Fibroblast of skin of right quadriceps (primary cell): ENCODE data around the gene AIF1L.
A peak's percentile ranks its signal among the peaks of the same experiment; 100 is the strongest.

ENCODE experiments used
- DNase-seq: peaks from one replicate; pipeline ENCODE4 v3.0.0-alpha.2; 2013

Gene AIF1L

DNA sequence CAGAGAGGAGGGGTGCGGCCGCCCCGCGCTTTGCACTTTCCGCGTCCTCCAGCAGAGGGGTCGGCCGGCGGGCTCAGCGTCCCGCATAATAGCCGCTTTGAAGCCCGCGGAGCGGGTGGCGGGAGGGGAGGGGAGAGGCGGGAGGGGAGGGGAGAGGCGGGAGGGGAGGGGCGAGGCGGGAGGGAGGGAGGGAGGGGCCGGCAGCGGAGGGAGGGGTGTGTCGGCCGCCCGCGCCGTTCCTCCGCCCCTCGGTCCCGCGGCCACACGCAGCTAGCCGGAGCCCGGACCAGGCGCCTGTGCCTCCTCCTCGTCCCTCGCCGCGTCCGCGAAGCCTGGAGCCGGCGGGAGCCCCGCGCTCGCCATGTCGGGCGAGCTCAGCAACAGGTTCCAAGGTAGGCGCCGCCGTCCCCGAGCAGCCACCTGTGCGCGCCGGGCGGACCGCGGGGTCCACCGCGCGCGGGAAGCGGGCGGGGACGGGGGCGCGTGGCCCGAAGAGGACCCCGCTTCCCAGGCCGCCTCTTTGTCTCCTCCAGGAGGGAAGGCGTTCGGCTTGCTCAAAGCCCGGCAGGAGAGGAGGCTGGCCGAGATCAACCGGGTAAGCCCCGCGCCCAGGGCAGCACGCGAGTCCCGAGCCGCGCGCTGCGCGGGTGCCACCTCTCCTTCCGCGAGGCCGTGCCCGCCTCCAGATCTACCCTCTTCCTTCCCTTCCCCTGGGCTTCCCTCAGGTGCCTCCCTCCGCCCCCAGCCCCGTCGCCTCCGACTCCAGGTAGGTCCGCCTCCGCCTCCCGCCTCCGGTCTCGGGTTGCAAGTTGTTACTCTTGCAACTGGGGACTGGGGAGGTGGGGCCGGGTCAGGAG lies at the start of gene AIF1L:
TSS of gene AIF1L (plus strand) at position 263 of the 857 bp plus-strand sequence. CDS start at position 362, 99 bp downstream.
- DNase-seq, result no peak

DNA sequence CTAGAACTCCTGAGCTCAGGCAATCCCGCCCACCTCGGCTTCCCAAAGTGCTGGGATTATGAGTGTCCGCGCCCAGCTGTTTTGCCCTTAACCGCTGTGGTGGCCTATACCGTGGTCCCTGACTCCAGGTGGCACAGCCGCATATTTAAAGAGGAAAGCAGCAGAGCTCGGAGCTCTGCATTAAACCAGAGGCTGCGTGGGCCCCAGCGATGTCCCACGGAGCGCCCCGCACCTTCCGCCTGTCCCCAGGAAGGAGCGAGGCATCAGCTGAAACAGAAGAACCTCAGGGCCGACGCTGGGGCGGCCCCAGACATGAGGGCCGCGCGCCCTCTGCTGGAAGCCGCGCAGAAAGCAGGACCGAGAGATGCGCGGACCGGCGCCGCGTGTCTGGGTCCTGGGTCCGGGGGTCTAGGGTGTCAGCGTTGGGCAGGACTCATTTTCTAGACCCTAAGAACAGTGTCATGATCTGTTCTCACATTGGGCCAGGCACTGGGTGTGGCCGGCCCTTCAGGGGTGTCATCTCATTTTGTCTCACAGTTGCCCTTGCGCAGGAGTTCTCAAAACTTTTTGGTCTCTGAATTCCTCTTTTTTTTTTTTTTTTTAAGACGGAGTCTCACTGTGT lies 49.6 kb upstream of the AIF1L start:
- DNase-seq, result peak; percentile 58

DNA sequence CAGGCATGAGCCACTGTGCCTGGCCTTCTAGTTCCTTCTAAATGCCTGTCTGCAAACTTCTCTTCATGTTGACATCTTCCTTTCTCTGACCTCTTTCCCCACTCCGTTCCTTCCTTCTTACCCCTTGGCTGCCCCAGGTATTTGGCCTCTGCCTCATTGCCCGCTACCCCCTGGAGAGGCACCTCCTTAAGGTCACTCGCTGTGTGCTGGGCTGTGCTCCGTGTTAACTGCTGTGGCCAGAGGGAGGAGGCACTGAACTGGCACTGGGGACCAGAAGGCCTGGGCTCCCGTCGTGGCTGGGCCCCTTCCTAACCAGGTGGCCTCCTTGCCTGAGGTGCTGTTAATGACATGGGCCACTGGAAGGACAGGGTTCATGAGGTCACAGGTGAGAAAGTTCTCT lies 48.0 kb upstream of the AIF1L start:
- no peak for DNase-seq

DNA sequence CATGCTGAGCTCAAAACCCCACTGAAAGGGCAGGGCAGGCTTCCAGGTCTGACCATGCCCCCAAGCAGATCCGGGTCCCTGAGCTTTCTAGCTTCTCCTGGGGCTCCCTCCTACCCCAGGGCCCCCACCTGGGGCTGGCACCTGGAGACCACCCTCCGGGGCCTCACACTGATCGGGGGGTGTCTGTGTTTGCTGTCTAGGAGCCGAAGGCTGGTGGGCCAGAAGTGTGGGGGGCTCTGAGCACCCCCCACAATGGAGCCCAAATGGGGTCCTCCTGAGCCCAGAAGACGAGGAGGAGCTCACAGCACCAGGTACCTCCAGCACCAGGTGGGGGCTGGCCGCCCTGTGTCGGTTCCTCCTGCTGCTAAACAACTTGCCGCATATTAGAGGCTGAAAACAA lies 47.5 kb upstream of the AIF1L start:
- DNase-seq, result no peak

DNA sequence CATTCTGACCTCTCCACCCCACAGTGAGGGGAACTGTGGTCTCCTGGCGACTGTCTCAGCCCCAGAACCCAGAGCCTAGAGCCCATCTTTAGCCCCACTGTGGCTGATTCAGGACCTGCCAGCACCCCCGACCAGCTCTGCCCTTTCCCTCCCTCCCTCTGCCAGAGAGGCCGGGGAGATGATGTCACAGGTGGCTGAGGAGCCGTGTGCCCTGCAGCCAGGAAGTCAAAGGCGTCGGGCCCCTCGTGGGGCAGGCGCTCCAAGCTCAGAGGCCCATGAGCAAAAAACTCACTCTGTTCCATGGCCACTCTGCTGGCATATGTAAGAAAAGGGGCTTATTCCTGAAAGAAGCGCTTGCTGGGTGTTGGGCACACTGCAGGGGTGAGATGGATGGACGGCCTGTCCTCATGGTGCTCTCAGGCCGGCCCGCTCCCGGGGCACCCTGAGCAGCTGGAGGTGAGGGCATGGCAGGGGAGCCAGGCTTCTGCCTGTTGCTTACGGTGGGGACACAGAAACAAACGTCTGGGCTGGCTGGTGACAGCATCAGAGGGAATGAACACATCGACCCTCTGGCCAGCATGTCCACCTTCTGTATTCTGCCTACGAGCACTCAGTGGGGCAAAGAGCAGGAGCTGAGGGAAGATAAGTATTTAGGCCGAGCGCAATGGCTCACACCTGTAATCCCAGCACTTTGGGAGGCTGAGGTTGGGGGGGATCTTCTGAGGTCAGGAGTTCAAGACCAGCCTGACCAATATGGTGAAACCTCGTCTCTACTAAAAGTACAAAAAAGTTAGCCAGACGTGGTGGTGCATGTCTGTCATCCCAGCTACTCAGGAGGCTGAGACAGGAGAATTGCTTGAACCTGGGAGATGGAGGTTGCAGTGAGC lies 46.3 kb upstream of the AIF1L start:
- no peak for DNase-seq

DNA sequence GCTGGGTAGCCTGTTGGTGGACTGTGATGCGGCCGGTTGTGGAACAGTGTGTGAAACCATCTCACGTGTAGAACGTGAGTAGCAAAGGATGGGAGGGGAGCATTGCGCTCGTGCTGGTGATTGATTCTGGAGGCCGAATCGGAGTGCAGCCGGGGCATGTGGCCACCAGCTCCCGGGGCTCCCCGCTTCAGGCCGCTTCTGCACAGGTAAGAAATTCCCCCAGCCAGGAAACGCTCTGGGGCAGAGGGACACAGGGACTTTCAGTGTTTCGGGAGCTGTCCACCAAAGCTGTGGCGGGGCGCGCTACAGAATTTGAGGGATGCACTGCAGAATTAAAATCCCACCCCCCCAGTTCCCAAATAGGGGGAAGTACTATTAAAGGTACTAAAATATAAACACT lies 45.5 kb upstream of the AIF1L start:
- DNase-seq, result no peak

DNA sequence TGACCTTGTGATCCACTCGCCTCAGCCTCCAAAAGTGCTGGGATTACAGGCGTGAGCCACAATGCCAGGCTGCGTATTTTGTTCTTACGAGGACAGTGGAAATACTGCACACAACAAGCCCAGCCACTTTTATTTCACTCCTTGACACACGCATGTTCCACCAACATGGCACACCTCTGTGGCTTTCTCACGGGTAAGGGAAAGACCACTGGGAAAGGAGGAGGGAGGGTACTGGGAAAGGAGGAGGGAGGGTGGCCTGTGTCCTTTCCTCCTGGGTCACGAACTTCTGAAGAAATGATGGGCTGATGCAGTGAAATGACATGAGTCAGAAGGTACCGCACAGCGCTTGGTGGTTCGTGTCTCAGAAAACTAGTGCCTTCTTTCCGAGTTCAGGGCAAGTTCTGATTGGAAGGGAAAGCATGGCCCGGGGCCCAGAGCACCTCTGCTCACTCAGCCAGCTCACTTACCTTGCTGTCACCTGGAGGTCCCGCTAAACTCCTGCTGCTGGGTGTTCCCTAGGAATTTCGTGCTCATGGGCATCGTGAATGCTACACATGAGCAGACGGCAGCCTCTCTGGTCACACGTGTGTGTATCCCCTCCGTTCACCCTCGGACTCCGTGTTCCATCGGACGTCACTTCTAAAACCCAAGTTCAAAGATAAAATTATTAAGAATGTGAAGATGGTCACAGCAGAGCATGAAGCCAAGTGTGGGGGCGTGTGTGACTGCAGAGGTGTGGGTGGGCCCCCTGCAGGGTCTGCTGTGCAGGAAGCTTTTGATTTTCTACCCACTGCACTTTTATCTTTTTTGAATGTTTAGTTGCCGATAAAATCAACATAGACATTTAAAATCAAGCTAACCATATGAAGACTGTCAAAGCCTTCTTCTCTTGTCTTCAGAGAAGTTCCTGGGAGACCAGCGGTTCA lies 44.5 kb upstream of the AIF1L start:
- no peak for DNase-seq

DNA sequence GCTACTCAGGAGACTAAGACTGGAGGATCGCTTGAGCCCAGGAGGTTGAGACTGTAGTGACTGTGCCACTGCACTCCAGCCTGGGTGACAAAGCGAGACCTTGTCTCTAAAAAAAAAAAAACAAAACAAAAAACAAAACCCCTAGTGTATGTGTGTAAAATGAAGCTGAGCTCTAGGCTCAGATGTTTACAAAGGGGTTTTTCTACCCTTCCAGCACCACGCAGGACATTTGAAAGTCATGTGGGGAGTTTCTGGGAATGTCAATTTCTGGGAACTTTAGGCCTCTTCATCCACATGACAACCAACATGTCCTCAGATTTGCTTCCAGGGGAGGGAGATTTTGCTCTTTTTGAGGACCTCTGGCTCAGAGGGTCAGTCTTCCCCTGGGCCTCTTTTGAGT lies 42.4 kb upstream of the AIF1L start:
- no peak for DNase-seq

DNA sequence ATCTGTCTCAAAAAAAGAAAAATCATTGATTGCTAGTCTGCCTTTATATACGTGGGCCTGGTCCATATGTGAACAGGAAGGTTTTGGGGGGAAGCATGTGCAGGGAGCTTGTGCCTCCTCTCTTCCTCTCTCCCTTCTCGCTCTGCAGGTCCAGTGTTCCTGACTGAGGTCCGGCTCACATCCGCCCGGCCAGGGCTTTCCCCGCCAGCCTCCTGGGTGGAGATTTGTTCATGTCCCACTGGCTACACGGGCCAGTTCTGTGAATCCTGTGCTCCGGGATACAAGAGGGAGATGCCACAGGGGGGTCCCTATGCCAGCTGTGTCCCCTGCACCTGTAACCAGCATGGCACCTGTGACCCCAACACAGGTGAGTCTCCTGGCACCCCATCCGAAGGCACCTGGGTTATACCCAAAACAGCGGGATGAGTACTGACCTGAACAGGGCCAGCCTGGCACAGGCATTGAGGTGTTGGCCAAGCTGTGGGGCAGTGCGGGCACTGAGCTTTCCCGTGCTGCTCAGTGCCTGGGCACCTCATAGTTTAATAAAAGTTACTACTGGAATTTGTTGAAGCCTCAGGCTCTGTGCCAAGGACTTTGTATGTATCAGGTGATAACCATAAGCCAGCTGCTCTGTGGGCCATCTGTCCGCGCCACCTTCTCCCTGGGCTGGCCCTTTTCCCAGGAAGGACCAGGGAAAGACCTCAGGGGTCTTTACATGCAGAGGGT lies 39.4 kb upstream of the AIF1L start:
- no peak for DNase-seq

DNA sequence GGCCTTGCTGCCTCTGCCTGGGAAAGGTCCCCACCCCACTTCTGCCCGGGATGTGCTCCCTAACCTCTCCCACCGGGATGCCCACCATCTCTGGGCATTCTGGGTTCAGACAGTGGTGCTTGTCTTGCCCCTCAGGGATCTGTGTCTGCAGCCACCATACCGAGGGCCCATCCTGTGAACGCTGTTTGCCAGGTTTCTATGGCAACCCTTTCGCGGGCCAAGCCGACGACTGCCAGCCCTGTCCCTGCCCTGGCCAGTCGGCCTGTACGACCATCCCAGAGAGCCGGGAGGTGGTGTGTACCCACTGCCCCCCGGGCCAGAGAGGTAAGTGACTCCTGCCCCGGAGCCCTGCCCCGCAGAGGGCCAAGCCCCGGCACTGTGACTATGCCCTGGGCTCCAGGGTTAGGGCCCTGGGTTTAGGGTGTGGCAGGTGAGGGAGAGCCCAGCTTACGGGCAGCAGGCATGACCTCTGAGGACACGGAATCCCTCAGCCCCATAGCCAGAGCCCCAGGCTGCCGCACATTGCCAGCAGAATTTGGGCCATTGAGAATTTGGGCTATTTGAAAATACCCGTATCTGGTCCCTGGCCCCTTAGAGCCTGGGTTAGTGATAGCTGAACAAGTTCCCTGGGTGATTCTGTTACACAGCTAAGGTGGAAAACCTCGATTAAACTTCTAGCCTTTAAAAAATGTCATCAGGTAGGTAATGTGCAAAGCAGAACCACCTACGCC lies 35.3 kb upstream of the AIF1L start:
- no peak for DNase-seq

DNA sequence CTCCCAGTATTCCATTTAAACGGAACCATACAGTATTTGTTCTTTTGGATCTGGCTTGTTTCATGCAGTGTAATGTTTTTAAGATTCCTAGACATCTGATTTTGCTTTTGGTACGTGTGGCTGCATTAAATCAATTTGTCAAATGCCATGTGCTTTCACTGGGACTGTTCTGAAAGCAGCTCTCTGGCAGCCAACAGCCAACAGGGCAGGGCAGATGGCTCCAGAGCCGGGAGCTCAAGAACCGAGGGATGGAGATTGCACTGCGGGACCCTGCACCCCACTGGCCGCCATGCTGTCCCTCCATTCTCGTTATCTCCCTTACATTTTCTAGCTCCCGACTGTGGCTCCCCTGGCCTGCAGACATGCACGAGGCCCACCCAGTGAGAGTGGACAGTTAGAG lies 33.4 kb upstream of the AIF1L start:
- DNase-seq, result no peak

DNA sequence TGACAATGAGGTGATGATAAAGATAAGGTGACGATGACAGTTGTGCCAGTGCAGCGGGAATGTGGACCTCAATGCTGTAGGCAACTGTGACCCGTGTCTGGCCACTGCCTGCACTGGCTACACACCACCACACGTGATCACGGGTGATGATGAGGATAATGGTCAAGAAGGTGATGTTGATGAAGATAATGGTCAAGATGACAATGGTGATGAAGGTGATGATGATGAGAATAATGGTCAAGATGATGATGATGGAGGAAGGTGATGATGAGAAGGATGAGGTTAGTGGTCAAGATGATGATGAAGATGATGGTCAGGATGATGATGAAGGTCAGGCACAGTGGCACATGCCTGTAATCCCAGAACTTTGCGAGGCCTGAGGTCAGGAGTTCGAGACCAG lies 30.7 kb upstream of the AIF1L start:
- DNase-seq, result no peak

DNA sequence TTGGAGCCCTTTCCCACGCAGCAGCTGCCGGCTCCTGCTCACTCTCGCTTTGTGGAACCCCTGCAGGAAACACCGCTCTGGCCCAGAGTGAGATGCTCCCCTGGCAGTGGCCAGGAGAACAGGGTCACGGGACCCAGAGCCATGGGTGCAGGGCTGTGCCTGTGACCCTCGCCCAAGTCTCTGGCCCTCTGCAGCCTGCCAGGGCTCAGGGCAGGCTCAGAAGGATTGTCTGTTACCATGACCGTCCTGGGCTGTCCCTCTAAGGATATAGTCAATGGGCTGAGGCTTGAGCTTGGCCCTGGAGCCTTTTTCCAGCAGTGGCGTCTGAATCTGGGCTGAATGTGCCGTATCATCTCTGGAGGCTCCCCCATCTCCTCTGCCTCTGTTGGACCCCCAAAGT lies 28.7 kb upstream of the AIF1L start:
- no peak for DNase-seq

DNA sequence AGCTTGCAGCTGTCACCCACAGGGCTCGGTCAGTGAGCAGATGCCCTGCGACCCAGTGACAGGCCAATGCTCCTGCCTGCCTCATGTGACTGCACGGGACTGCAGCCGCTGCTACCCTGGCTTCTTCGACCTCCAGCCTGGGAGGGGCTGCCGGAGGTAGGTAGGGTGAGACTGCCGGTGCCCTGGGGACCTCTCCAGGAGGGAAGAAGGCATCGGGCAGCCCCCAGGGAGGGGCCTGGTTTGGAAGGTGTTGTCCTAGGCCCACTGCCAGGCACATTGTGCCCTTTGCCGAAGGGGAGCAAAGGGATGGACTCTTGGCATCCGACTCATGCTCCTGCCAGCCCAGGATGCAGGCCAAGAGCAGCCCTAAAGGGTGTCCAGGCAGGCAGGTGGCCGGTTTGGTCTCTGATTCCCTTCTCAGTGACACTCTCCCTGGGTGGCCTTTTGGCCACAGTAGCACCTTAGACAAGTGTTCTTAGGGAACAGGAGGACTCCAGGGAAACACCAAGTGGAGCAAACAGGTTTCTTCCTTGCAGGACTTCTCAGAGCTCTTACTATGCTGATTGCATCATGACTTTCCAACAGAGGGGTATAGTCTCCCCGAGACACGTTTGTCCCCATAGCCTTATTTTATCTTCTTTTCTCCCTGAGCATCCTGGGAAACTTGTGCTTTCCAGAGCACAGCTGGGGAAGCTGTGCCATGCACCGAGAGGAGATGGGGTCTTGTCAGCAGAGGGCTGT lies 28.1 kb upstream of the AIF1L start:
- no peak for DNase-seq

DNA sequence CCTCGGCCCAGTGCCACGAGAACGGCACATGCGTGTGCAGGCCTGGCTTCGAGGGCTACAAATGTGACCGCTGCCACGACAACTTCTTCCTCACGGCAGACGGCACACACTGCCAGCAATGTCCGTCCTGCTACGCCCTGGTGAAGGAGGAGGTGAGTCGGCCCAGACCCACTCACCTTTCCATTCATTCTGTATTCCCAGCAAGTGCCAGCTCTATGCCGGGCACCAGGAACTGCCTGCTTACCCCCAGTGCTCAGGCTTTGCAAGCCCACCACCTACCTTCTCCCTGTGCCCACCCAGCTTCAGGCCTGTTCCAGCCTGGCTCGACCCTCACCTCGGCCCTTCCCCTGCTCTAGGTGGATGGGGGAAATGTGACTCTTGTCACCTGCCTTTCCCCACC lies 26.6 kb upstream of the AIF1L start:
- DNase-seq, result no peak

DNA sequence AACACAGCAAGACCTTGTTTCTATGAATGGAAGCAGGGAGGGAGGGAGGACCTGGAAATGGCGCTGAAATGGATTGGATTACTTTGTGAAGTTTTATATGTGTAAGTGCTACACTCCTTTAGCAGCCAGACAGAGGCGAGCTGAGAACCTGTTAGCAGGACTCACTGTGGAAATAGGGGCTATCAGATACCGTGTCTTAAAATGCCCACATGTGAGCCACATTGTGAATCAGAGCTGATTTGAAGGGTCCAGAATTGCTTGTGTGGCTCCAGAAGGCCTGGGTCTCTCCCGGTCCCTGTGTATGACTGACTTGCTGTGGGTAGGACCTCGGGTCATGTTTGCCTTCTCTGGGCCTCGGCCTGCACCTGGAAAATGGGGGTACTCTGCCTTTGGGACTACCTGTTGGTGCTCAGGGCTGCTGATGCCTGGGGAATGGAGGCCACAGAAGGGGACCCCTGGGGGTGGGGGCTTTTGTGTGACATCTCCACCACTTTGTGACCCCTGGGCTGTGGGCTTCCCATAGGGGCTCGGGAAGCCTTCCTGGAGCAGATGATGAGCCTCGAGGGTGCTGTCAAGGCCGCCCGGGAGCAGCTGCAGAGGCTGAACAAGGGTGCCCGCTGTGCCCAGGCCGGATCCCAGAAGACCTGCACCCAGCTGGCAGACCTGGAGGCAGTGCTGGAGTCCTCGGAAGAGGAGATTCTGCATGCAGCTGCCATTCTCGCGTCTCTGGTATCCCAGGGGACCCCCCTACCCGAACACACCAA lies 24.0 kb upstream of the AIF1L start:
- DNase-seq, result no peak

DNA sequence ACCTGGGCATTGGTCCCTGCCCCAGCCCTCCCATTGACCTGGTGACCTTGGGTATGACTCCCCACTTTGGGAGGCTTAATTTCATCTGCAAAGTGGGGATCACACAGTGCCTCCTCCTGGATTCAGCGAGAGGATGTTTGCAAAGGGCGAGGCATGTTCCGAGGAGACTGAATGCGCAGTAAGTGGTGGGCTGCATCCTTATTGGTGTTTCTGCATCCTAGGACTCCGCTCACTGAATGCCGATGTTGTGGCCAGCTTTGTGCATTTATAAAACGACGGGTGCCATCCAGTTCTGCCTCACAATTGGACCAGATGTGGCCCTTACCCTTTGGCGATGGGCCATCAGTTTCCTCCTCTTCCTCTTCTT lies 23.5 kb upstream of the AIF1L start:
- no peak for DNase-seq

DNA sequence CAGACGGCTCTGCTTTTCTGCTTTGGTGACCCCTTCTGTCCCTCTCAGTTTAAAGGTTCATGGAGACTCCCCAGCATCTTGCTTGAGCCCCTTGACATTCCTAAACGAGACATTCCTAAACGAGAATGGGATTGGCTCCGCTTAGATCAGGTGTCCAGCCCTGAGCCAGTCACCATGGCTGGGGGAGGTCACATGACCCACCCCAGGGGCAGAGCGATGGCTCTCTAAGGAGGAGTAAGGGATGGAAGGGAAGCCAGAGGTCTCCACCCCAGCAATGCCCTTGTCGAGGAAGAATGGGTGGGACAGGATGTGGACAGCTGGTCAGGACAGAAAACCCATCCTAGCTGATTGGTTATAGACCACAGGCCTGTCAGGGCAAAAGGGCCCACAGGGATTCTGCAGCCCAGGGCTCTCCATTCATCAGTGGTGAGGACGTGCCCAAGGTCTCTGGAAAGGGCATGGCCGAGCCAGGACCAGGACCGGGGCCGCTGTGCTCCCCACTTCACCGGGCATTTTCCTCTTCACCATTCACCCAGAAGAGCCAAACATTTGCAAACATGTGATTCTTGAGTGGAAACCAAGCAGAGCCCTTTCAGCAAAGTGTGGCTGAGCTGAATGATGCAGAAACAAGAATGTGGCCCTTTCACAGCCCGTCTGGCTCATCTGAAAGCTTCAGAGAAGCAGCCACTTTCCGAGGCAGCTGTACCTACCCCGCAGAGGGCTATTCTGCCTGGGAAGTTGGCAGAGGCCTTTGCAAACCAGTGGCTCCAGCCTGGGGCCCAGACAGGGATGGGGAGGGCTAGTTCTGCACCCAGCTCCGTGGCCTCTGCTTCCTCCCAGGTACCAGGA lies 19.8 kb upstream of the AIF1L start:
- no peak for DNase-seq
